ENCODE measurements around the gene CCDC159. TPM values are rescaled to one million over a fixed set of nuclear protein-coding genes. Genes with fewer than 3 reads are reported as not detected.

The CCDC159 gene
- total and polyA plus RNA-seq, 2 of the 13 experiments (the other 11 are each of a cell fraction or from before 2014, with no cell fraction given), result 1.7 to 6.3 TPM

GRCh38 chr19:11346104-11346940 is at the start of gene CCDC159, which contains the start of gene TMEM205 (continued):
- TF ChIP-seq IRX3 (CRISPR knock-in tag; IDR thresholded peaks at IDR 0.05; ENCODE audit: borderline replicate concordance, low read depth) (no peak), FOSL2 (CRISPR knock-in tag; IDR thresholded peaks at IDR 0.05) (peak; percentile 91), GLI4 (CRISPR knock-in tag; IDR thresholded peaks at IDR 0.05; ENCODE audit: borderline replicate concordance) (no peak), PHB2 (IDR thresholded peaks at IDR 0.05; ENCODE audit: partially characterized antibody) (no peak), ZSCAN22 (CRISPR knock-in tag; IDR thresholded peaks at IDR 0.05) (no peak), HNRNPLL (IDR thresholded peaks at IDR 0.05; ENCODE audit: low read depth, low read length, poor library complexity, severe bottlenecking) (peak; percentile 62), MYNN (CRISPR knock-in tag; IDR thresholded peaks at IDR 0.05; ENCODE audit: low read depth) (peak; percentile 27; the same call in 1 of the 2 replicates), HDAC2 (CRISPR knock-in tag; IDR thresholded peaks at IDR 0.05) (no peak), ZNF296 (CRISPR knock-in tag; conservative IDR thresholded peaks at IDR 0.05) (no peak), ZNF224 (CRISPR knock-in tag; IDR thresholded peaks at IDR 0.05) (peak; percentile 25; the same call in 1 of the 2 replicates), TARDBP (CRISPR knock-in tag; IDR thresholded peaks at IDR 0.05) (peak; percentile 51; the same call in 1 of the 2 replicates), CENPT (CRISPR knock-in tag; IDR thresholded peaks at IDR 0.05; ENCODE audit: low read depth) (no peak), SP1 (IDR thresholded peaks at IDR 0.05) (no peak), SP1 (CRISPR knock-in tag; IDR thresholded peaks at IDR 0.05) (peak; percentile 85), MAZ (IDR thresholded peaks at IDR 0.05; ENCODE audit: borderline replicate concordance, low read depth, low read length) (no peak; the same call in 1 of the 2 replicates), MAZ (CRISPR knock-in tag; IDR thresholded peaks at IDR 0.05; ENCODE audit: low read depth) (0 out of 2 replicates have a peak, but pooled peaks have one; percentile 4), PPARG (CRISPR knock-in tag; conservative IDR thresholded peaks at IDR 0.05) (no peak), TFAP4 (IDR thresholded peaks at IDR 0.05; ENCODE audit: borderline replicate concordance, low read depth) (peak; percentile 90), ZNF547 (CRISPR knock-in tag; IDR thresholded peaks at IDR 0.05) (no peak), ZFP91 (CRISPR knock-in tag; IDR thresholded peaks at IDR 0.05; ENCODE audit: borderline replicate concordance) (peak; percentile 51; the same call in 1 of the 2 replicates), EP300 (IDR thresholded peaks at IDR 0.05; ENCODE audit: low read depth in 2 of 2, low read length in 2 of 2) (no peak), EP300 (CRISPR knock-in tag; IDR thresholded peaks at IDR 0.05; ENCODE audit: borderline replicate concordance) (no peak), ZNF687 (CRISPR knock-in tag; IDR thresholded peaks at IDR 0.05) (peak; percentile 55), ZNF790 (CRISPR knock-in tag; IDR thresholded peaks at IDR 0.05; ENCODE audit: borderline replicate concordance) (peak; percentile 43; the same call in 1 of the 2 replicates)
